HEK293T (cell line): Measurements from ENCODE around the gene DECR2.

Experiments used
- CTCF ChIA-PET: fragments of 350-600 bp; formaldehyde crosslinking; extraction: SDS; loops from one replicate; lab custom pipeline; 2021; ENCODE audit warnings: antibody characterized with exemption, inconsistent platforms; lab: Yijun Ruan, JAX
- POLR2A ChIA-PET: fragments of 350-600 bp; formaldehyde crosslinking; extraction: SDS; loops from one replicate; lab custom pipeline; 2020; ENCODE audit warnings: antibody characterized with exemption, inconsistent platforms; lab: Yijun Ruan, JAX
- DNase-seq: peaks from one replicate; pipeline ENCODE4 v3.0.0; 2012; ENCODE audit warnings: mixed read lengths; ENCODE audit errors: extremely low spot score
- ARNT ChIP-seq: fragments of 450-650 bp; IDR thresholded peaks from 2 replicates; pipeline ENCODE4 v1.6.1; 2017; ENCODE audit warnings: mild to moderate bottlenecking
- BHLHE40 ChIP-seq: fragments of 450-650 bp; IDR thresholded peaks from 2 replicates; pipeline ENCODE4 v1.6.1; 2016; ENCODE audit warnings: mild to moderate bottlenecking, moderate library complexity, borderline replicate concordance
- CTBP1 ChIP-seq: fragments of 450-650 bp; IDR thresholded peaks from 2 replicates; pipeline ENCODE4 v1.6.1; 2016; ENCODE audit warnings: borderline replicate concordance
- ELF4 ChIP-seq: fragments of 450-650 bp; IDR thresholded peaks from 2 replicates; pipeline ENCODE4 v1.6.1; 2017; ENCODE audit warnings: antibody characterized with exemption
- FOXA1 ChIP-seq: fragments of 450-650 bp; IDR thresholded peaks from 2 replicates; pipeline ENCODE4 v1.6.1; 2016; ENCODE audit warnings: mild to moderate bottlenecking
- FOXK2 ChIP-seq: fragments of 450-650 bp; IDR thresholded peaks from 2 replicates; pipeline ENCODE4 v1.6.1; 2016; ENCODE audit warnings: mild to moderate bottlenecking
- FOXM1 ChIP-seq: fragments of 450-650 bp; IDR thresholded peaks from 2 replicates; pipeline ENCODE4 v1.6.1; 2017; ENCODE audit warnings: mild to moderate bottlenecking, borderline replicate concordance
- HDGF ChIP-seq: fragments of 450-650 bp; IDR thresholded peaks from 2 replicates; pipeline ENCODE4 v1.6.1; 2017; ENCODE audit warnings: antibody characterized with exemption, borderline replicate concordance
- L3MBTL2 ChIP-seq: fragments of 450-650 bp; conservative IDR thresholded peaks from 2 replicates; pipeline ENCODE4 v1.6.1; 2016; ENCODE audit warnings: mild to moderate bottlenecking
- LEF1 ChIP-seq: fragments of 450-650 bp; IDR thresholded peaks from 2 replicates; pipeline ENCODE4 v1.6.1; 2017; ENCODE audit warnings: mild to moderate bottlenecking, borderline replicate concordance
- NFRKB ChIP-seq: fragments of 450-650 bp; IDR thresholded peaks from 2 replicates; pipeline ENCODE4 v1.6.1; 2016; ENCODE audit warnings: mild to moderate bottlenecking, moderate library complexity
- SP1 ChIP-seq: fragments of 450-650 bp; IDR thresholded peaks from 2 replicates; pipeline ENCODE4 v1.6.1; 2017
- SUZ12 ChIP-seq: fragments of 450-650 bp; IDR thresholded peaks from 2 replicates; pipeline ENCODE4 v1.6.1; 2016; ENCODE audit warnings: mild to moderate bottlenecking
- TARDBP ChIP-seq: fragments of 450-650 bp; IDR thresholded peaks from 2 replicates; pipeline ENCODE4 v1.6.1; 2016
- ZNF384 ChIP-seq: fragments of 450-650 bp; IDR thresholded peaks from 2 replicates; pipeline ENCODE4 v1.6.1; 2016
- TF ChIP-seq, protein P1 (sequence below): fragments of 450-650 bp; IDR thresholded peaks from 2 replicates; pipeline ENCODE4 v1.6.1; 2016

Gene DECR2

GRCh38 chr16:430904-431303, 29.2 kb downstream of the DECR2 start:
- ChIA-PET POLR2A (interaction anchor here (0.8 kb wide), 1 partner anchor 20 kb away, joined by 5 read pairs; no protein-coding TSS in a partner anchor), CTCF (no interaction called here)
- no peak for TF ChIP-seq LEF1
- TF ChIP-seq L3MBTL2, result no peak
- no peak for TF ChIP-seq FOXK2
- TF ChIP-seq BHLHE40, result no peak
- TF ChIP-seq SUZ12, result no peak
- TF ChIP-seq CTBP1, result no peak
- no peak for TF ChIP-seq HDGF
- no peak for TF ChIP-seq TARDBP
- TF ChIP-seq FOXA1, result no peak
- no peak for TF ChIP-seq NFRKB
- no peak for DNase-seq

DNA sequence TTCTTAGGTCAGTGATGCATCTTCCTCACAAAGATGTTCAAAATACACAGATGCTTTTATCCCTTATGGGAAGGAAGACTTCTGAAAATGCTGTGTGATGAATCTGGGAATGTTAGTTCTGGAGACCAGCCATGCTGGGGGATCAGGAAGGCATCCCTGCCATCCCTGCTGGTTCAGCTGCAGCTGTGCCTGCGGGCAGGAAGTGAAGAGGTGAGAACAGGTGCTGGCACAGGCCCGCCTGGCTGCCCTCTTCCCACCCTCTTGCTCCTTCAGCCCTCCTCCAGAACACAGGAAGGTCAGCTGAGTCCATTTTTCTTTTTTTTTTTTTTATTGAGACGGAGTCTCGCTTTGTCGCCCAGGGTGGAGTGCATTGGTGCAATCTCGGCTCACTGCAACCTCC, 38.9 kb downstream of the DECR2 start:
- no peak for DNase-seq
- TF ChIP-seq ZNF384, result no peak
- no peak for TF ChIP-seq HDGF
- no peak for TF ChIP-seq TARDBP
- no peak for TF ChIP-seq ELF4
- TF ChIP-seq NFRKB, result no peak
- TF ChIP-seq L3MBTL2, result no peak
- TF ChIP-seq FOXA1, result no peak
- TF ChIP-seq CTBP1, result no peak
- no peak for TF ChIP-seq FOXK2
- no peak for TF ChIP-seq FOXM1
- TF ChIP-seq, protein P1, sequence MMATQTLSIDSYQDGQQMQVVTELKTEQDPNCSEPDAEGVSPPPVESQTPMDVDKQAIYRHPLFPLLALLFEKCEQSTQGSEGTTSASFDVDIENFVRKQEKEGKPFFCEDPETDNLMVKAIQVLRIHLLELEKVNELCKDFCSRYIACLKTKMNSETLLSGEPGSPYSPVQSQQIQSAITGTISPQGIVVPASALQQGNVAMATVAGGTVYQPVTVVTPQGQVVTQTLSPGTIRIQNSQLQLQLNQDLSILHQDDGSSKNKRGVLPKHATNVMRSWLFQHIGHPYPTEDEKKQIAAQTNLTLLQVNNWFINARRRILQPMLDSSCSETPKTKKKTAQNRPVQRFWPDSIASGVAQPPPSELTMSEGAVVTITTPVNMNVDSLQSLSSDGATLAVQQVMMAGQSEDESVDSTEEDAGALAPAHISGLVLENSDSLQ, result no peak
- no peak for TF ChIP-seq SUZ12
- no peak for TF ChIP-seq LEF1
- no peak for TF ChIP-seq BHLHE40
- no peak for TF ChIP-seq ARNT
- TF ChIP-seq SP1, result no peak
- ChIA-PET CTCF (no interaction called here), POLR2A (no interaction called here)

DNA sequence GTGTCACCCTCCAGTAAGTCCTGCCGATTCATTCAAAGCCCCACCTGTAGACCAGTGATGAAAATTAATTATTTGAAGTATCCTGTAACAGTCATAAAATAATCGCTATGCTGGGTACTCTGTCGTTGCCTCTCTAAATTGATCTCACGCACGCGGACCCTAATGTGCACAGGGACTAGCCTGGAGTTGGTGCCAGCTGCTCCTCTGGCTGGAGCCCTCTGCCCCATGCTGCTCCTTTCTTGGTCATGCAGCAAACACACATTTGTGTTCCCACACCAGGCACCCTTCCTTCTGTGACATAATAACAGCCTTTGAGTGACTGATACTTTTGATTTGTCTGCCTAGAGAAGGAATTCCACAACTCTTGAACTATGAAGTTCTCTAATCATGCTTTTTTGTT, 39.8 kb downstream of the DECR2 start:
- ChIA-PET CTCF (no interaction called here), POLR2A (no interaction called here)
- TF ChIP-seq SUZ12 (no peak), NFRKB (no peak), BHLHE40 (no peak), CTBP1 (no peak)
- DNase-seq, result no peak

DNA sequence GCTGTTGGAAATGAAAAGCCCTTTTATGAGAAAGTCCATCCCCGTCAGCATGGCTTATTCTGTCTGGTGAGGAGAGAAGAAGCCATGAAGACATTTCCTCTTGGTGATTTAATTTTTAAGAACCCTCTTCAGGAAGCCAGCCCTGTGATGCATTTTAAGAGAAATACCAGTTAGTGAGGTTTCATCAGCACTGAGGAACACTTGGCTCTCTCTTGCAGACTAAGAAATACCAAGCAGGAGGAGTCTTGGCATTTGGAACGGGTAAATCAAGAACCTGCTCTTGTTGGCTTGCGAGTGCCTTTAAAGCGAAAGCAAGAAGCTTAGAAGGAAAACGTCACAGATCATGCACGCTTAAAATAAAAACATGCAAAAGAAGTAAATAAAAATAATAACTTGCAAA, 41.3 kb downstream of the DECR2 start:
- ChIA-PET POLR2A (no interaction called here), CTCF (no interaction called here)
- no peak for DNase-seq
- TF ChIP-seq TARDBP (no peak), FOXK2 (no peak), NFRKB (no peak), FOXM1 (no peak), HDGF (no peak), LEF1 (no peak), ELF4 (no peak), SP1 (no peak), ARNT (no peak), CTBP1 (no peak)
- TF ChIP-seq, protein P1, result no peak

DNA sequence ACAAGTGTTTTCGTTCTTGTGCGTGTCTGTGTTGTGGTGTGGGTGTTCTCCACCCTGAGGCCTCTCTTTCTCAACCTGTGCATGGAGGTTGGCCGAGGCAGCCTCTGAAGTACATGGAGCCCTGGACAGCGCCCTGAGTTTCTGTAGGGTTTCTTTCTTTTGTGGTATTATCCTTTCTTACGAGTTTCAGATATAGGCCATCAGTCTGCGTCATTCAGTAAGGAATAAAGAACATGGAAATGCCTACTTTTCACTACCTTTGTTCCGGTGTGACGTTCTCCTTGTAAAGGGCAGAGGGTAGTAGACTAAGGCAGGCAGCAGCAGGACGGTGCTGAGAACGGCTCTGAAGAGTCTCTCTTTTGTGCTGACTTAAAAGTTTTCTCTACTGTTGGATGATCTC, 42.3 kb downstream of the DECR2 start:
- ChIA-PET CTCF (no interaction called here), POLR2A (no interaction called here)
- no peak for TF ChIP-seq NFRKB
- no peak for TF ChIP-seq ARNT
- no peak for TF ChIP-seq HDGF
- no peak for DNase-seq

GRCh38 chr16:445566-445965, 43.9 kb downstream of the DECR2 start:
- no peak for DNase-seq
- CTCF ChIA-PET, result interaction anchor here (0.7 kb wide), 1 partner anchor 11 kb away, joined by 3 read pairs; no protein-coding TSS in a partner anchor
- TF ChIP-seq FOXA1, result no peak
- TF ChIP-seq LEF1, result no peak
- TF ChIP-seq ARNT, result no peak
- POLR2A ChIA-PET, result no interaction called here

GRCh38 chr16:450385-450784, 48.7 kb downstream of the DECR2 start:
- CTCF ChIA-PET, result no interaction called here
- POLR2A ChIA-PET, result interaction anchor here (0.6 to 2.3 kb wide), 2 partner anchors 19 to 25 kb away, joined by 5 to 6 read pairs; partner anchors contain the start of gene RAB11FIP3
- DNase-seq, result no peak
- TF ChIP-seq, protein P1, result no peak
- TF ChIP-seq SP1 (no peak), SUZ12 (no peak), ARNT (no peak), CTBP1 (no peak), TARDBP (no peak), L3MBTL2 (no peak), ELF4 (no peak), LEF1 (no peak), BHLHE40 (no peak), FOXM1 (no peak), NFRKB (no peak), HDGF (no peak), FOXA1 (no peak), FOXK2 (no peak), ZNF384 (no peak)
